GM19372 (cell line): ENCODE data around the gene GRK6.

Experiments
- ATAC-seq: cut with Tn5 transposase; IDR thresholded peaks from one replicate; pipeline ENCODE4 v1.9.1; 2021; ENCODE audit warnings: mild to moderate bottlenecking, low read depth, moderate library complexity; ENCODE audit not compliant: unreplicated experiment

Gene GRK6

DNA sequence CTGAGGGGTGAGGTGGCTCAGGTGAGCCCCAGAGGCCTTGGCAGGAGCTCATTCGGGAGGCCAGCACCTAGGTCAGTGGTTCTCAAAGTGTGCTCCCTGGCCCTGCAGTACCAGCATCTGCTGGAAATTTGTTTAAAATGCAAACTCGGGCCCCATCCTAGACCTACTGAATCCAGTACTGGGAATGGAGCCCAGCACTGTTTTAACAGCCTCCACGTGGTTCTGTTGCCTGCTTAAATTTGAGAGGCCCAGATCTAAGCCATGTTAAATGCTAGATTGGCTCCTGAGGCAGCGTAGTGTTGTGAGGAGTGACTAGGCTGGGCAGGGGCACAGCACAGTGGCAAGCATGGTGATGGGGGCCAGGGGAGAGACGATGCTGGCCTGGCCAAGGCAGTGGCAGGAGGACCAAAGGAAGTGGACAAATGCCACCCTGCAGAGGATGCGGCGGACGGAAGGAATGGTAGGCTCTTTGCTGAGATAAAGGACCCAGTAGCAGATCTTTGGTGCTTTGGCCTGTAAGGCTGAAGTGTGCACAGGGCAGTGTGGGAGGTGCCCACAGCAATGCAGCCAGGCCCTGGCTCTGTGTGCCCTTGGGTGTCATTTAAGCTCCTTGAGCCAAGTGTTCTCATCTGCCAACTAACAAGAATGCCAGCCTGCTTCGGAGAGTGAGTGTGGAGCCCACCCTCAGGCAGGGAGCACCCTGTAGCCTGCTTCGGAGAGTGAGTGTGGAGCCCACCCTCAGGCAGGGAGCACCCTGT is 24.4 kb downstream of the GRK6 start:
- ATAC-seq = no peak

DNA sequence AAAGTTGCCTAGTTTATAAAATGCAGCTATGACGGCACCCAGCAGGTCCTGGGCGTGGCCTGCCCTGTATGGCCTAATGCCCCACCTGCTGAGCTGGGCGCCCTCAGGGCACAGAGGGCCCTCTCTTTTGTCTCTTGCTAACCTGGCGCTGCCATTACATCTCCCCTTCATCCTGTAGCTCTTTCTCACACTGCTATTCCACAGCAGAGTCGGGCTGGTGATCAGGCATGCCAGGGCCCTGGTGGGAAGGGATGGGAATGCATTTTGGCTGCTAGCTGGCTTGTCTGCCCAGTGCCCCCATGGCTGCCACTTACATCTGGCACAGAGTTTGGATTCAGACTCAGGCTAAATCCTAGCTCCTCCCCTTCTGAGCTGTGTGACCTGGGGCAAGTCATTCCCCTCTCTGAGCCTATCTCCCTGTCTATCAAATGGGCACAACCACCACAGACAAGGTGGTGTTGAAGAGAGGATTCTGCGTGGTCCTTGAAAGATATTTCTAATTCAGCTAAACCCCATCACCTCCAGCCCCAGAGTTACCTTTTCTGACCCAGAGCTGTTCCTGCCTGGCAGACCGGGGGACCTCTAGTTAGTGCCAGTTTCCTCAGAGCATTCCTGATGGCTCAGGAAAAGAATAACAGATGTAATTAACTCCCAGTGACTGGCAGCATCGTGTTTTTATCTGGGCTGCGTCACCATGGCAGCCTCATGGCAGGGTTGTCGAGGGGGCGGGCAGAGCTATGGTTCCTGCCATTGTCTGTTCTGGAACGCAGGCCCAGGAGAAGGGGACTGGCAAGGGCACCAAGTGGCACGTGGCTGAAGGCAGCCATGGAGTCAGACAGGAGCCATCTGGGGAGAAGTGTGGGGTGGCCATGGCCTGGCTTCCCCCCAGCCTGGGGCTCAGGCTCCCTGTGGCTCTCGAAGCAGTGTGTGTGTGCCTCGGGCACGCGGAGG is 26.5 kb downstream of the GRK6 start:
- ATAC-seq = no peak

DNA sequence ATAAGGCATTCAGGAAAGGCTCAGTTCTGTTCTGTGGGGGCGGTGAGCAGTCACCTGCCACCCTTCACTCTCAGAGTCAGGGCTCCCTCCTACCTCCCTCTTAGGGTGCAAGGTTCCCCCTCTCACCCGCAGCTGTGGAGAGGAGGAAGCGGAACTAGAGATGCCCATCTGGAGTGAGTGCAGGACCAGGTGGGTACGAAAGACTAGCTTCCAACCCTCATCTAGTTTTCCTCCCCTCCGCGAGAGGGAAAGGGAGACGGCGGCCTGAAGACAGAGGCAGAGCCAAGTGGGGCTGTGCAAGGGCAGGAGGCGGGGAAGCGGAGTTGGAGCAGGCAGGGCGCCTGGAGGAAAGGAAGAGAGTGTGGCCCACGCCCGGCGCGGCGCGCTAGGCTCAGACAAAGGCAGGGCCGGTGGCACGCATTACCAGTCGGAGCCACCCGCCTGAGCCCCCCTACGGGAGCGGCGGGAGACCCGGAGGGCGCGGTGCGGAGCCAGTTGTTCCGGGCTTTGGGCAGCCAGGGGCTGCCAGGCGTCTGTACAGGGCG is 27.4 kb downstream of the GRK6 start:
- ATAC-seq = no peak

DNA sequence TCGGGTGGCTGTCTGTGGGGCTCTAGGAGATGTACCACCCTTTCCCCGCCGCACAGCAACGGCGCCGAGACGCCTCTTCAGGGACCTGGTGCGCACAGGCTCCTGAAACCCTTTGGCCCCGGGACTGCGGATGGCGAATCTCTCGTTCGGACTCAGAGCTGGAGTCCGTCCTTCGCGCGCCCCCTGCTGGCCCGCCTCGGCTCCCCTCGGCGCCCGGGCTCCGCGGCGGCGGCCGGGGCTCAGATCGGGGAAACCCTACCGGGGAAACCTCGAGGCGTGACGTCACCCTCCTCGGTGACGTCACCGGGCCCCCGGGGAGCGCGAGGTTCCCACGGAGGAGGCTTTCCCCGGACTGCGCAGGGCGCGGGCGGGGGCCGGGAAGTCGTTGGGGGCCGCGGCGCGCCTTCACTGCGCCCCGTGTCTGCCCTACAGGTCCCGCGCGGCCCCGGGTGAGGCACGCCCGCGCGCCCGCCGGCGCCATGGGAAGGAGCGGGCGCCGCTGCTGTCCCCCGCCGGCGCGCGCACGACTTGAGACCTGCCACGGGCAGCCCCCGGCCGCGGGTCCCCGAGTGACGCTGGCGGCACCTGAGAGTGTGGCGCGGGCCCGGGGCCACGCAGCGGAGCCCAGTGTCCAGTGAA is 28.0 kb downstream of the GRK6 start:
- ATAC-seq = peak; percentile 46

DNA sequence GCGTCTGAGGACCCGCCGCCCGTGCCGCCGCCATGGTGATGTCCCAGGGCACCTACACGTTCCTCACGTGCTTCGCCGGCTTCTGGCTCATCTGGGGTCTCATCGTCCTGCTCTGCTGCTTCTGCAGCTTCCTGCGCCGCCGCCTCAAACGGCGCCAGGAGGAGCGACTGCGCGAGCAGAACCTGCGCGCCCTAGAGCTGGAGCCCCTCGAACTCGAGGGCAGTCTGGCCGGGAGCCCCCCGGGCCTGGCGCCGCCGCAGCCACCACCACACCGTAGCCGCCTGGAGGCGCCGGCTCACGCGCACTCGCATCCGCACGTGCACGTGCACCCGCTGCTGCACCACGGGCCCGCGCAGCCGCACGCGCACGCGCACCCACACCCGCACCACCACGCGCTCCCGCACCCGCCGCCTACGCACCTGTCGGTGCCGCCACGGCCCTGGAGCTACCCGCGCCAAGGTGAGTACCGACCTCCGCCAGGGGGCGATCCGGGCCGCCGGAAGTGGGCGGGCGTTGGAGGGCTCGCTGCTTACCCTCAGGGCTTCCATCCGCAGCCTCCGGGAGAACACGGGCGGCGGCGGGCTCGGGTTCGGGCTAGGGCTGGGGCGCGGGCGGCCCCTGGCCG is 28.7 kb downstream of the GRK6 start:
- ATAC-seq = peak; percentile 48

DNA sequence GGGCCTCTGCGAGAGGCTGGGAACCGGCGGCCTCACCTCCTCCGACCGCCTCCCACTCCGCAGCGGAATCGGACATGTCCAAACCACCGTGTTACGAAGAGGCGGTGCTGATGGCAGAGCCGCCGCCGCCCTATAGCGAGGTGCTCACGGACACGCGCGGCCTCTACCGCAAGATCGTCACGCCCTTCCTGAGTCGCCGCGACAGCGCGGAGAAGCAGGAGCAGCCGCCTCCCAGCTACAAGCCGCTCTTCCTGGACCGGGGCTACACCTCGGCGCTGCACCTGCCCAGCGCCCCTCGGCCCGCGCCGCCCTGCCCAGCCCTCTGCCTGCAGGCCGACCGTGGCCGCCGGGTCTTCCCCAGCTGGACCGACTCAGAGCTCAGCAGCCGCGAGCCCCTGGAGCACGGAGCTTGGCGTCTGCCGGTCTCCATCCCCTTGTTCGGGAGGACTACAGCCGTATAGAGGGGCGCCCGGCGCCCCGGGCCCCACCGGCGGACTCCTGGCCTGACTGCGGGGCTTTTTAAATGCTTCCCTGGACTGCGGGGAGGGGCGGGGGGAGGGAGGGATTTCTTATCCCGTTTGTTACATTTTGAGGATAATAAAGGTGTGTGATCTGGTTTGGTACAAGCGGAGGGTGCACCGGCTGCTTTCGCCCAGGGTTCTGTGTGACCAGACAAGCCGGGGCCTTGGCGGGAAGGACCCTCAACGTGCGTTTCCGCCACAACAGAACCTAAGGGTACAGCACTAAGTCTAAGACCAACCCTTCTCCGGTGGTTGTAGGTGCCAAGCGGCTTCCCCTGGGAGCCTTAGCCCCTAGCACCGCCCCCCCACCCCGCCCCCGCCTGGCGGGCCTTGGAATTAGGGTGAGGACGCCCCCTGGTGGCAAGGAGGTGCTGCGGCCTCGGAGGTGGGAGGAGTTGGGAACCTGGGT is 29.4 kb downstream of the GRK6 start:
- peak; percentile 11 for ATAC-seq

DNA sequence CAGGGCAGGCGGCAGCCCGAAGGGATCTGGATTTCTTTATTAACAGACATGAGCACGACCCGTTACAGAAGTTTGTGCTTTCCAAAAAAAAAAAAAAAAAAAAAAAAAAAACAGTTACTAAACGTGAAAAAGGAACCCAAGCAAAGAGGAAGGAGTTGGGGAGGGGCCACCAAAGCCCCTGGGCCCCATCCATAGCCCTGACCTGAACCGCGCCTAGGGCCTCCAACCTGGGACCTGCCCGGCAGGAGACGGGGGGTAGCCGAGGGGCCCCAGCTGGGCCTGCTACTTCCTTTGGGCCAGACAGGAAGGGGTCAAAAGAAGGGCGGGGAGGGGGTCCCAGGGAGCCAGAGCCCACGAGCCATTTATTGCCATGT is 30.1 kb downstream of the GRK6 start:
- ATAC-seq = no peak

DNA sequence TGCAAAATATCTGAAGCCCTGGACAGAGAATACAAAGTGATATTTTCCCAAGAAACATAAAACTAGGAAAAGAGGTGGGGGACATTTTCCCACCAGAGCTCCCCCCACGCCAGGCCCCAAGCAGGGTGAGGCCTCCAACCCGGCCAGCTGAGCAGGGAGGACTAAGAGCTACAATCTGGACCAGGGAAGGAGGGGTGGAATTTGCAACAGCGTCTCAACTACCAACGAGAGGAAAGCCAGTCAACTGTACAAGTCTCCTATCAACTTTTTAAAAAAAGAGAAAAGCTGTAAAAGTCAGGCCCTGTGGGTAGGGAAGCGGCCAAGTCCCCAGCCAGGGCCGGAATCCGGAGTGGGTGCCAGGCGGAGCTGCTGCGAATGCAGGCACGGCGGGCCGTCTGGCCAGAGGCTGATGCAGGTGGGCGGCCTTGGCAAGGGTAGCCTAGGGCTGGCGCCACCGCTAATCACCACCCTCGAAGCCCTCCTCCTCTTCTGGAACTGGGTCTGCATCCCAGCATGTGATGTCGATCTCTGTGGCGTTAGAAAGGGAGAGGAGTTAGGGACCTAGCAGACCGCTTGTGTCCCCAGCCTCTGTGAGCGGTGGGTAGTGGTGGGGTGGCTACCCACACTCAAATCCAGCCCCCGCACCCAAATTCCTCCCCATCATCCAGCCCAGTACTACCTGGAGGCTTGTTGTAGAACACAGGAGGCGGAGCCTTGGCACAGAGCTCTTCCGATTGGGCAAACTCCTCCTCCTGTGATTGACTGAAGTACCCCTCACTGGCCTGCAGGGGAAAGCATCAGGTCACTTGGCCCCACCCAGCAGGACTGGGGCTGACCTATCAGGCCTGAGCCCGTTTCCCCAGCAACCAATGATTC is 30.7 kb downstream of the GRK6 start:
- ATAC-seq = peak; percentile 41

DNA sequence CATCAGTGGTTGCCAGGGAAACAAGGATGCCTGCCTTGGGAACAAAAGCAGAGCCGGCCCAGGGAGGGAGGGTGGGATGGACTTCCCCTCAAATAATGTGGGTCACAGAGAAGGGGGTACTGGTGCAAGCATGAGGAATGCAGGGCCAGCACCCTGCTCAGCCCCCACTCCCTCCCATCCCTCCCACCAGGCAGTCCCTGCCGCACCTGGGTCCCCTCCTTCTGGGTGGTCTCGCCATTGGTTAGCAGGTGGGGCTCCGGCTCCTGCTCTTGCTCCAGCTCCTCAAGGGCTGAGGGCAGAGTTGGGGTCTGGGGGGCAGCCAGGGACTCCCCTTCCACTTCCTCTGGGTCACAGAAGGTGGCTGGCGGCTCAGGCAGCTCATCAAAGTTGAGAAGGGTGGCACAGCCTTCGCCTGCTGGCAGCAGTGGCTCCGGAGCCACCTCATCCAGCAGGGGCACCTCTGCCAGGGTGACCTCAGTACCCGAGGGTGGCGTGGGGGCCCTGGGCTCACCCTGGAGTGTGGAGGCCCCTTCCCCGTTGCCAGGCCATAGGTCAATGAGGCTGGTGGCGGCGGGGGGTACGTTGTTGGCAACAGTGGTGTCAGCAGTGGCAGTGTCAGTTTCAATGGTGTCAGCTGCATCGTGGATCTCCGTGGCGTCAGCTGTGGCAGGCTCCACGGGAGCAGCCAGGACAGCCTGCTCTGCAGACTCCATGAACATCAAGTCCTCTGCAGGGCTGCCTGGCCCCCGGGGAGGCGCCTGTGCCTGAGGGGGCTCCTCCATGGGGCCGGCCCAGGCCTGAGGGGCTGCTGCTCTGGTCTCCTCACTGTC is 31.6 kb downstream of the GRK6 start:
- no peak for ATAC-seq

DNA sequence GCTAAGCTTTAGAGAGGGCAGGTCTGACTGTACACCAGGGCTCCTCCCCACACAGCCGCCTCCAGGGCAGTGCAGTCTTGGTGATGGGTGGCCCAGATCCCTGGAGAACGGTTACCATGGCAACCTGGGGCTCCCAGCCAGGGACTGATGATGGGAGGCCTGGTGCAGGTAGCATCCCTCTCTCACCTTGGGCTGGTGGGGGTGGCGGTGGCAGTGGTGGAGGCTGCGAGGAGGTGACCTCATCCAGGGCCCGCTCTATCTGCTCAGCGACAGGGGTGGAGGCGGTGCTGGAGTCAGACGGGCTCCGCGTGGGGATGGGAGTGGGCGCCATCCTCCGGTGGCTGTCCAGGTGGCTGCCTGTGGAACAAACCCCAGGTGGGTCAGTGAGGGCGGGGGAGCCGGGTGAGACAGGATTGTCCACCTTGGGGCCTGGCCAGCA is 32.5 kb downstream of the GRK6 start:
- ATAC-seq = no peak

DNA sequence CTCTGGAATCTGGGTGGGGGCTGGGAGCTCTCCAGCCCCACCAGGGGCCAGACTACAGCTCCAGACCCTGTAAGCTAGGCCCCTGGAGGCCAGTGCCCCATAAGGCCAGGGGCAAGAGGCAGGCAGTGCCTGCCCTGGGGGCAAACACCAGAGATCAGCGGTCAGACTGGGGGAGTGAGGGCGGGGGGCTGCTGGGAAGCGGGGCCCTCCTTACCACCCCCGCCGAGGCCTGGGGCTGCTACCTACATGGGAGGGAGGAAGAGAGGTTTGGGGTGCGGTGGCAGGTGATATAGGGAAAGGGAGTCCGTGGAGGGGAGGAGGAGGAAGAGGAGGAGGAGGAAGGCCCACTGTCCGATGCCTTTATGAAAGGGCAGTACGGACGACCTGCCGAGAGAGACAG is 32.9 kb downstream of the GRK6 start:
- ATAC-seq = no peak

DNA sequence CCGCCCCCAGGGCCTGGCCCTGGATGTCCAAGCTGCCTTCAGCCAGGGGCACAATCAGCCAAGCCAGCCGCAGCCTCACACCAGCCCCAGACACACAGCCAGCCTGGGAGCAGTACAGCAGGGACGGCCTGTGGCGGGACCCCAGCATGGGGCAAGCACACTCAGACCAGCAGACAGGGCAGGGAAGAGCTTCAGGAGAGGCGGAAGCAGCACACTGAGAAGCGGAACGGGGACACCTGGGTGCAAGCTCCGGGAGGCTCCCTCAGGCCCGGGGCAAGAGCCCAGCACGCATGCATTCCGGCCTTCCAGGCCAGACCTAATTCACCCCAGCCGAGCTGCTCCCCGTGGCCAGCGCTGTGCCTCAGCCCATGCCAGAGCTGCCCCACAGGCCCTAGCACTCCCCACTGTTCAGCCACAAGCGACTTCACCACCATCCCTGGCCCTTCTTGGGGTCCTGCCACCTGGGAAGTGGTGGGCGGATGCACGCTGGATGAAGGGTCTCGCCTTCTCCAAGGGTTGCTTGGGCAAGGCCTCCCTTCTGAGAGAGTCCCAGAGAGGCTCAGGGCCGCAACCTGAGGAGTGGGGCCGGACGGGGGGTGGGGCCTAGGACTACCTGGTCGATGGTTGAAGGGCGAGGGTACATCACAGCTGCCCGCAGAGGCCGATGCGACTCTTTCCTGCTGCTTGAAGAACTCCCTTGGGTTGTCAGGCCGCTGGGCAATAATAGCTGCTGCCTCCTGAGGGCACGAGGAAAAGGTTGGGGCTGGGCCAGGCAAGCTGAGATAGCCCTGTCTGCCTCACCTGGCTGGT is 33.5 kb downstream of the GRK6 start:
- ATAC-seq = no peak

DNA sequence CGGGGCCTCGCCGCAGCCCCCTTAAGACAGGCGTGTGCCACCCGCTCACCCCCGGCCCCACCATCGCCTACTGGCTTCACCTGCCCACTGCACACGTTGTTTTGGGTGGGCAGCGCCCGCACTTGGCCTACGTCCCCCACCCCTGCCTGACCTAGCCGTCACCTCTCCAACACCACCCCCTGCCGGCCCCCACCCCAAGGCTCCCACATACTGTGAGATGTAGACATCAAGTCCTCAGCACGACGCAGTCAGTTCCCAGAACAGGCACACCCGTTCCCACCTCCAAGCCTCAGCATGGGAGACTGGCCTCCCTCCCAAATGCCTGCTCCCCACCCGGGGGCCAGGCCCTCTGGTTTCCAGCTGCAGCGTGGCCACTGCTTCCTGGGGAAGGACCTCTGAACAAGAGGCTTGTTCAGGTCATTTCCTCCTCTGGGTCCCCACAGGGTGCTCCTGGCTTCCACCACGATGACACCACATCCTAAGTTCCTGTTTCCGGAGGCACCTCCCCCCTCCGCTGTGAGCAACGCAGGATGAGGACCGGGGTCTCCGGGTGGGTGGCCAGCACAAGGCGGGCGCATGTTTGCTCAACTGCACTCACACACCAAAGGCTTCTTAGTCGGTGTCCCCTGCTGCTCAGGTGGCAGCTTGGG is 35.7 kb downstream of the GRK6 start:
- no peak for ATAC-seq

DNA sequence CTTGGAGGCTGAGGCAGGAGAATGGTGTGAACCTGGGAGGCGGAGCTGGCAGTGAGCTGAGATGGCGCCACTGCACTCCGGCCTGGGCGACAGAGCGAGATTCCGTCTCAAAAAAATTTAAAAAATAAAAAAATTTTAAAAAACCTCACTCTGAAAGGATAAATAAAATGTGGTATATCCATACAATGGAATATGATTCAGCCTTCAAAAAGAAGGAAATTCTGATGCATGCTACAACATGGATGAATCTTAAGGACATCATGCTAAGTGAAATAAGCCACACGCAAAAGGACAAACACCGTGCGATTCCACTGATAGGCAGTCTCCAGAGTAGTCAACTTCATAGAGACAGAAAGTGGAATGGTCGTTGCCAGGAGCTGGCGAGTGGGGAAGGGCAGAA is 38.6 kb downstream of the GRK6 start:
- no peak for ATAC-seq

DNA sequence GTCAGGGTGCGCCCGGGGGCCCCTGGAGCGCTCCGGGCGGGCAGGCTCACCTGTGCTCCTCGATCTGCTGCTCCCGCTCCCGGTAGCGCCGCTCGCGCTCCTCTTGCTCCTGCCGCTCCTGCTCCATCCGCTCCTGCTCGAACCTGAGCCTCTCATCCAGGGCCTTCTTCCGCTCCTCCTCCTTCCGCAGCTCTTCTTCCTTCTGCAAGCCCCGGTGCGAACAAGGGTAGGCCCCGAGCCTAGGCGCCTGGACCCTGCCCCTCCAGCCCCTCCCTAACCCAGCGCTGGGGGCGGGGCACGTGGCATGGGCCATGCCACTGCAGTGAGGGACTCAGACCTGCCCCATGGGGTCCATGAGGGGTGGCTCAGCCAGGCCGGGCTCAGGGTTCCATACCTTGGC is 40.4 kb downstream of the GRK6 start:
- no peak for ATAC-seq

DNA sequence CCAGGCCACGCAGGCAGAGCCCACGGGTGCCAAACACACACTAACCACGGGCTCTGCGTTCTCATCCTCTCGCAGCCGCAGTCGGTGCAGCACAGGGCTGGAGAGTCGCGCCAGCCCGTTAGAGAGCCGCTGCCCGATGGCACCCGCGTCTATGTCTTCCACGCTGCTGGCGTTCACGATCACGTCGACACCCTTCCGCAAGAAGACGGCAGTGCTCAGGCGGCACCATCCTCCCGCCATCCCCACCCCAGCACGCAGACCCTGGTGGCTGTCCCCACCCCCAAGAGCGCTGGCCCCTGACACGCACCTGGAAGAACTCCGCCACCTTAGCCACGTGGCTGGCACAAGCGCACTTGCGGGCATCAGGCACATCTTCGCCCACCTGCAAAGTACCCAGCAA is 41.0 kb downstream of the GRK6 start:
- no peak for ATAC-seq
